Middle frontal gyrus (tissue), 1 donor: ENCODE measurements around the gene GDAP2.

Source experiments
- DNase-seq: peaks from one replicate; pipeline ENCODE4 v3.0.0-alpha.2; 2015; ENCODE audit warnings: low spot score; ENCODE audit errors: extremely low spot score

GDAP2 gene

GRCh38 chr1:117841117-117841650 lies 88.2 kb downstream of the GDAP2 start:
- no peak for DNase-seq

GRCh38 chr1:117838911-117839310 lies 90.5 kb downstream of the GDAP2 start:
- no peak for DNase-seq

GRCh38 chr1:117836069-117836468 lies 93.4 kb downstream of the GDAP2 start:
- DNase-seq: no peak

DNA sequence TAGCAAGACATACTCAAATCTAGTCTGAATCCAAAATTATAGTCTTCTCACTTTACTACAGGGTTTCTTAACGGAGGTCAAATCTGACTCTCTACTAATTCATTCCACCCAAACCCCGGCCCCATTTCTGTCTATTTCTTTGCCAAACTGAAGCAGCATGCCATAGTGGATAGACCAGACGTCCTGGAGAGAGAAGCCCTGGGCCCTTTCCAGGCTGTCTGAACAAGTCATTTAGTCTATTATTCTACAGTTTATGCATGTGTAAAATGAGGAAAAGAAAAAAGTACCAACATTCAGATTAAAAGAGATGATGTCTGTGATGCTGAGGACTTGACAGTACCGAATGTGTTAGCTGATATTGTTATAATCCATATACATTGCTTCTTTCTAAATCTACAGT lies 95.0 kb downstream of the GDAP2 start:
- no peak for DNase-seq

DNA sequence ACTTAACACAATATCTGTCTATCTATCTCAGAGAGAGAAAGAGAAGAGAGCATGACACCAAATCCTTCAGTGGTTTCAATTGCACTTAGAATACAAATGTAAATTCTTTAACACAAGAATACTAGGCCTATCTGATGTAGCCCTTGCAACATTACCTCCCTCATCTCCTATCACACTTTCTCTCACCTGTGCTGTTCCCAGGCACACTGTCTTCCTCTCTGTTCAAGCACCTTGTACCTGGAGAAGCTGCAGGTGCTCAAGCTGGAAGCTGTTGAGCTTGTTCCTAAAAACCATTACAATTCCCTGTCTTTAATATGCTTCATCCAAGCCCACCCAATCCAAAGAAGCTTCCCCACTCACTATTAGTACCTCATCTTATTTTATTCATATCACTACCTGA lies 97.0 kb downstream of the GDAP2 start:
- no peak for DNase-seq

- no peak for DNase-seq
Measured at GRCh38 chr1:117830222-117830621, 99.2 kb downstream of the GDAP2 start.

DNA sequence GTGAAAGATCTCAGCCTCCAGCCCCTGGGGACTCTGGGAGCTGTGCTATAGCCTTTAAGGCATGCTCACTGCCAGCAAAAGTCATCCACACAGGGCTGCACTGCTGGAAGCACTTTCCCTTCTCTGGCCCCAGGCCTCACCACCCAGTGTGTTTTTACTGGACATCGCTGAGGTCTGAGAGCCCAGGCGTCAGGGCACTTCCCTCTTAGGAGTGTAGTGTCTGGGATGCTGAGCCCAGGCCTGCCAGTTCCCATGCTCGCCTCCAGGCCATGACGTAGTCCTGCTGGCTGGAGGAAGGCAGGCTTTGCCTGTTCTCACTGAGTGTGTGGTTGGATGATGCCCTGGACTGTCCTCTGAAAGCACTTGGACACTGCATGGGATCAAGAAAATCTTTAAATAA lies 101.2 kb downstream of the GDAP2 start:
- no peak for DNase-seq

DNA sequence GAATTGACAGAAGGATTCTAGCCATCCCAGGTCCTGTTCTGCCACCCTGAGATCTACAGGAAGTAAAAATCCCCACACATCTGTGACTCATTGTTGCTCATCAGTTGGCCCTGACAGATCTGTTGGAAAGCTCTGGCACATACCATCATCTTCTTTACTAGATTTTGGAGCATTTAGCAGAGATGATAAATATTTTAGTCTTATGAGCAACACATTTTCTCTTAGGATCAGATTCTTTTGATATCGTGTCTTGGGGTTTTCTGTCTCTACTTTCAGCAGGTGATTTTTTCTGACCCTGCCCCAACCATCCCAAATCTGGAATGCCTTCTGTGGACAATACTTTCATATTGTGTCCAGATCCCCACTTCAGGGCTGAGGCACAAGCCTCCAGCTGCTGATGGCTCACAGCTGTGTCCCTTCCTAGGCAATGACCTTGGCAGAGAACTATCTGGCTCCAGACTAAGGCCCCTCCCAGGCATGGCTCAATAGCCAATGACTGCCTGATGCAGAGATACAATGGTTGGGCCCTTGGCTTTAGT lies 102.8 kb downstream of the GDAP2 start:
- no peak for DNase-seq

DNA sequence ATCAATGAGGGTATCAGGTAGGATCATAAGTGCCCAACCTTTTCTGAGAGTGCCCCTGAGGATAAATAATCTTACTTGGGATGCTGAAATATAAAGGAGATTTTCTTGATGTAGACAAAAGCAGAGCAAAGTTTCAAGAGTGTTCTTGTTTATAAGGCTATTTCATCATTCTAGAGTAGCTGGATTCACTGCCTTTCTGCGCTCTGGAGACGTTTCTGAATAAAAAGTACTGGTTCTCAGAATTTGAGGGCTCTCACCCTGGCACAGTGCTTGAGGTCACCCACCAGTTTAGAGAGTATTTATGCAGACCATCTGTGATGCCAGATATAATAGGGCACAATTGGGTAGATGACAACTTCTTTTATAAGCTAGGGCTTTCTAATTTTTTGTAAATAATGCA lies 103.3 kb downstream of the GDAP2 start:
- DNase-seq: no peak

DNA sequence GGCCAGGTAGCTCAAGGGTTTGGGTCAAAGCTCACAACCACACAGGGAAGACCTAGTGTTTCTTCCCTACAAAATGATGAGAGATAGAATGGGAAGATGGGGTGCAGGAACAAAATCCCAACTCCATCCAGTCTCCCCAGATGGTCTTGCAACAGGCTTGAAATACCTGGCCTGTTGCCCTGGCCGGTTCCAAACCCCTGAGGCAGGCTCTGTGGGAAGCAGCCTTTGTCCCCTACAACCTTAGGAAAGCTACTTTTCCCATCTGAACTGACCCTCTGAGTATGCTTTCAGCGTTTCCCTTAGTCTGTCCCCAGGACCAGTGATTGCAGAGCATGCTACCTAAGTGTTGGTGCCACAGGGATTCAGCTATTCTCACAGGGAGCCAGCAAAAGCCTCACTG lies 104.0 kb downstream of the GDAP2 start:
- DNase-seq: no peak

DNA sequence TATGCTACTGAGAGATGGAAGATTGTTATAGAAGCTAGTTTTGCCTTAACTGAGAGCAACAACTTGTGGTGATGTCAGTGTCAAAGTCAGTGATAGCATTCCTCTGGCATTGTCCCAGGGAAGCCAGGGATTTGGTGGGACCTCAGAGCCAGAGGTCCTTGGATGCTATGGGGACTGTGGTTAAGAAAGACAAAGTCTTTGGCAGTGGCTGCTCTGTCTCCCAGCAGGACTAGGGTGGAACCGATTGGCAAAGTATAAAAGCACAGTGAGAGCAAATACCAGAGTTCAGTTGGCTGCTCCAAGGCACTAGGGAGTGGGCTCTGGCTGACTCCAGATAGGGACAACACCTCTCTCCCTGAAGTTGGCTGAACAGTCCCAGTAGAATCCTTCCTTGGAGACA lies 104.8 kb downstream of the GDAP2 start:
- no peak for DNase-seq

- DNase-seq: no peak
Measured at GRCh38 chr1:117821774-117822482, 107.5 kb downstream of the GDAP2 start.

DNA sequence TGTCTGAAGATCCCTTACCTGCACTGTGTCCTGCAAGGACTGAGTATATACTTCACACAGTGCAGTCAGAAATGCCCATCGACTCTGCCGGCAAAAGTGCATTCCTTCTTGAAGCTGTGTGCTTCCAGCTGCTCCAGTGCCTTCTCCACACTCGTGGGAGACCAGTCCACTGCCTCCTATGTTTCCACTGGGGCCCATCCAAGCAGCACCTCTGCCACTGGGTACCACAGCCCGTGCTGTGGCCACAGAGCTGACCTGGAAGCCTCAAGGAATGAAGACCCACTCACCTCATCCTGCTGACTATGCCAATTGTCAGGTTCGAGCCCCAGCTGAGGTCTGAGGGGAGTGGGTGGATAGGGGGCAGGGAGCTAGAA lies 108.1 kb downstream of the GDAP2 start:
- no peak for DNase-seq

- no peak for DNase-seq
Measured at GRCh38 chr1:117820694-117821381, 108.6 kb downstream of the GDAP2 start.

GRCh38 chr1:117820096-117820495 lies 109.3 kb downstream of the GDAP2 start:
- DNase-seq: no peak

DNA sequence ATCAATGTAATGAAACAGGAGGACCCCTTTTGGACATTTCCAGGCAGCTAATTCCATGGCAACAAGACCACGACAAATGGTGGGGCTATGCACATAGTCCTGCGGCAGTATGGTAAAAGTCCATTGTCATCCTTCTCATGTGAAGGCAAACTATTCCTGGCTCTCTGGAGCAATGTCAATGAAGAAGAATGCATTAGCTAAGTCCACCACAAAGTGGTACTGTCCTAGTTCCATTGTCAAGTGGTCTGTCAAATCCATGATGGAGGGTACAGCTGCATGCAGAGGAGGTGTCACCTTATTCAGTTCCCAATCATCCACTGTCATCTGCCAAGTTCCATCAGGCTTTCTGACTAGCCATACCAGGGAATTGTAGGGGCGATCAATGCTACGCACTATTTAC lies 110.1 kb downstream of the GDAP2 start:
- DNase-seq: no peak

GRCh38 chr1:117818456-117818855 lies 111.0 kb downstream of the GDAP2 start:
- DNase-seq: no peak

- DNase-seq: no peak
Measured at GRCh38 chr1:117817629-117818028, 111.8 kb downstream of the GDAP2 start.

GRCh38 chr1:117815926-117816325 lies 113.5 kb downstream of the GDAP2 start:
- DNase-seq: no peak

- DNase-seq: peak; percentile 14
Measured at GRCh38 chr1:117814856-117815797, 114.3 kb downstream of the GDAP2 start.
